GM18907 (cell line): ENCODE measurements around the gene RAB4B.
"Not testable (repeated sequence)": the region's sequence is repeated elsewhere in the genome, so short reads cannot be mapped to it uniquely, and the experiment has no call there.

Experiments used
- ATAC-seq: cut with Tn5 transposase; IDR thresholded peaks from one replicate; pipeline ENCODE4 v1.9.1; 2021; ENCODE audit warnings: mild to moderate bottlenecking, moderate library complexity; ENCODE audit not compliant: unreplicated experiment

The RAB4B gene

GRCh38 chr19:40776932-40777644, 959 bp upstream of the RAB4B start:
- ATAC-seq = peak; percentile 63

GRCh38 chr19:40777645-40777936, 456 bp upstream of the RAB4B start:
- no peak for ATAC-seq

- ATAC-seq = no peak
Measured at GRCh38 chr19:40778706-40779284, 748 bp downstream of the RAB4B start.

- no peak for ATAC-seq
Measured at GRCh38 chr19:40780582-40780981, 2.5 kb downstream of the RAB4B start.

GRCh38 chr19:40781140-40781539, 3.1 kb downstream of the RAB4B start:
- no peak for ATAC-seq

GRCh38 chr19:40783711-40784110, 5.7 kb downstream of the RAB4B start:
- ATAC-seq = no peak

- not testable (repeated sequence) for ATAC-seq
Measured at GRCh38 chr19:40784146-40784545, 6.1 kb downstream of the RAB4B start.

- no peak for ATAC-seq
Measured at GRCh38 chr19:40785526-40785925, 7.5 kb downstream of the RAB4B start.

- ATAC-seq = no peak
Measured at GRCh38 chr19:40786060-40787037, 8.3 kb downstream of the RAB4B start.

- ATAC-seq = no peak
Measured at GRCh38 chr19:40791349-40791748, 13.3 kb downstream of the RAB4B start.

- ATAC-seq = no peak
Measured at GRCh38 chr19:40791996-40792395, 13.9 kb downstream of the RAB4B start.

GRCh38 chr19:40797166-40797962, 19.3 kb downstream of the RAB4B start:
- no peak for ATAC-seq

GRCh38 chr19:40797963-40798682, 20.1 kb downstream of the RAB4B start:
- peak; percentile 30 for ATAC-seq

GRCh38 chr19:40798683-40799557, 20.9 kb downstream of the RAB4B start, which contains the start of gene EGLN2:
Gene EGLN2, plus strand, starts transcription at chr19:40799191. Its CDS starts 1,382 bp downstream, at chr19:40800573.
- ATAC-seq = peak; percentile 75

- no peak for ATAC-seq
Measured at GRCh38 chr19:40799558-40800338, 21.7 kb downstream of the RAB4B start.

- no peak for ATAC-seq
Measured at GRCh38 chr19:40800339-40800996, 22.4 kb downstream of the RAB4B start.

- no peak for ATAC-seq
Measured at GRCh38 chr19:40800997-40801377, 22.9 kb downstream of the RAB4B start.
